SK-N-SH treated with all-trans-retinoic acid at 6 μM for 48 hours (cell line): ENCODE data around the gene MLLT1.

Experiments
- ESRRG ChIP-seq: fragments of 250-450 bp; sonication (Bioruptor Pico); IDR thresholded peaks from 2 replicates; pipeline ENCODE4 v1.6.1; 2021; ENCODE audit warnings: mild to moderate bottlenecking
- GLIS3 ChIP-seq: fragments of 250-450 bp; sonication (Bioruptor Pico); IDR thresholded peaks from 2 replicates; pipeline ENCODE4 v1.5.0; 2020; ENCODE audit warnings: mild to moderate bottlenecking, moderate library complexity
- PATZ1 ChIP-seq: fragments of 250-450 bp; sonication (Bioruptor Pico); IDR thresholded peaks from 2 replicates; pipeline ENCODE4 v1.8.0; 2020; ENCODE audit warnings: mild to moderate bottlenecking, moderate library complexity, borderline replicate concordance
- TOX ChIP-seq: fragments of 250-450 bp; sonication (Bioruptor Pico); IDR thresholded peaks from 2 replicates; pipeline ENCODE4 v1.8.0; 2021; ENCODE audit warnings: mild to moderate bottlenecking, moderate library complexity, borderline replicate concordance
- ZFP3 ChIP-seq: fragments of 250-450 bp; sonication (Bioruptor Pico); IDR thresholded peaks from 2 replicates; pipeline ENCODE4 v1.5.0; 2020; ENCODE audit warnings: mild to moderate bottlenecking, moderate library complexity
- ZFP30 ChIP-seq: fragments of 450-650 bp; formaldehyde crosslinking; IDR thresholded peaks from 2 replicates; pipeline ENCODE4 v1.5.0; 2022; ENCODE audit warnings: mild to moderate bottlenecking, moderate library complexity
- ZNF70 ChIP-seq: fragments of 450-650 bp; formaldehyde crosslinking; IDR thresholded peaks from 2 replicates; pipeline ENCODE4 v1.5.0; 2020; ENCODE audit warnings: mild to moderate bottlenecking, moderate library complexity
- ZNF8 ChIP-seq: fragments of 450-650 bp; formaldehyde crosslinking; IDR thresholded peaks from 2 replicates; pipeline ENCODE4 v1.5.0; 2020; ENCODE audit warnings: mild to moderate bottlenecking, moderate library complexity
- TF ChIP-seq, protein P1 (sequence below): fragments of 250-450 bp; sonication (Bioruptor Pico); IDR thresholded peaks from 2 replicates; pipeline ENCODE4 v1.5.0; 2020; ENCODE audit warnings: mild to moderate bottlenecking, moderate library complexity

- no peak for TF ChIP-seq ZNF8 (CRISPR knock-in tag)
- TF ChIP-seq TOX (CRISPR knock-in tag), result no peak
- no peak for TF ChIP-seq ZNF70
- TF ChIP-seq ESRRG (CRISPR knock-in tag), result no peak
- no peak for TF ChIP-seq GLIS3 (CRISPR knock-in tag)
- TF ChIP-seq, protein P1, sequence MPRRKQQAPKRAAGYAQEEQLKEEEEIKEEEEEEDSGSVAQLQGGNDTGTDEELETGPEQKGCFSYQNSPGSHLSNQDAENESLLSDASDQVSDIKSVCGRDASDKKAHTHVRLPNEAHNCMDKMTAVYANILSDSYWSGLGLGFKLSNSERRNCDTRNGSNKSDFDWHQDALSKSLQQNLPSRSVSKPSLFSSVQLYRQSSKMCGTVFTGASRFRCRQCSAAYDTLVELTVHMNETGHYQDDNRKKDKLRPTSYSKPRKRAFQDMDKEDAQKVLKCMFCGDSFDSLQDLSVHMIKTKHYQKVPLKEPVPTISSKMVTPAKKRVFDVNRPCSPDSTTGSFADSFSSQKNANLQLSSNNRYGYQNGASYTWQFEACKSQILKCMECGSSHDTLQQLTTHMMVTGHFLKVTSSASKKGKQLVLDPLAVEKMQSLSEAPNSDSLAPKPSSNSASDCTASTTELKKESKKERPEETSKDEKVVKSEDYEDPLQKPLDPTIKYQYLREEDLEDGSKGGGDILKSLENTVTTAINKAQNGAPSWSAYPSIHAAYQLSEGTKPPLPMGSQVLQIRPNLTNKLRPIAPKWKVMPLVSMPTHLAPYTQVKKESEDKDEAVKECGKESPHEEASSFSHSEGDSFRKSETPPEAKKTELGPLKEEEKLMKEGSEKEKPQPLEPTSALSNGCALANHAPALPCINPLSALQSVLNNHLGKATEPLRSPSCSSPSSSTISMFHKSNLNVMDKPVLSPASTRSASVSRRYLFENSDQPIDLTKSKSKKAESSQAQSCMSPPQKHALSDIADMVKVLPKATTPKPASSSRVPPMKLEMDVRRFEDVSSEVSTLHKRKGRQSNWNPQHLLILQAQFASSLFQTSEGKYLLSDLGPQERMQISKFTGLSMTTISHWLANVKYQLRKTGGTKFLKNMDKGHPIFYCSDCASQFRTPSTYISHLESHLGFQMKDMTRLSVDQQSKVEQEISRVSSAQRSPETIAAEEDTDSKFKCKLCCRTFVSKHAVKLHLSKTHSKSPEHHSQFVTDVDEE, result no peak
- no peak for TF ChIP-seq ZFP30 (CRISPR knock-in tag)
- no peak for TF ChIP-seq ZFP3 (CRISPR knock-in tag)
- TF ChIP-seq PATZ1 (CRISPR knock-in tag), result no peak
Observed at GRCh38 chr19:6234527-6234926, 45.2 kb downstream of the MLLT1 start.
